Transverse colon (tissue), 4 donors: ENCODE data around the gene GLT8D2.

Source experiments
- POLR2AphosphoS5 ChIP-seq, 3 donors: sonication (generic); formaldehyde crosslinking; IDR thresholded peaks; one replicate each; pipeline ENCODE4 v1.6.1; 2016; ENCODE audit warnings: antibody characterized with exemption in 3 of 3
- TF ChIP-seq, protein P1 (sequence below), 5 experiments: fragments of 200-600 bp in 3 of 5; fragments of 450-650 bp in 2 of 5; sonication (generic) in 3 of 5; IDR thresholded peaks; 1 replicate in 2 of 5; 2 replicates in 3 of 5; pipeline ENCODE4 v1.5.1; 2016 to 2017; ENCODE audit warnings: antibody characterized with exemption in 5 of 5, inconsistent platforms in 3 of 5, mild to moderate bottlenecking in 2 of 5, moderate library complexity in 1 of 5

DNA sequence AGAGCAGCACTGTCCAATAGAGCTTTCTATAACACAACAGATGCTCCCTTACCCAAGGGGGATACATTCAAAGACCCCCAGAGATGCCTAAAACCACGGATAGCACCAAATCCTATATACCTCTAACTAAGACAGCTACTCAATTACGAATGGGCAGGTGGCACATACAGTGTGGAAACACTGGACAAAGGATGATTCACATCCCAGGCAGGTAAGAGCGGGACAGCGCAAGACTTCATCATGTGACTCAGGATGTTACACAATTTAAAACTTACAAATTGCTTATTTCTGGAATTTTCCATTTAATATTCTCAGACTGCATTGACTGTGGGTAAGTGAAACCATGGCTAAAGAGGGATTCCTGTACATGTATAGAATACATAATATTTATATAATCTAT, 8.8 kb upstream of the GLT8D2 start:
- TF ChIP-seq, protein P1, sequence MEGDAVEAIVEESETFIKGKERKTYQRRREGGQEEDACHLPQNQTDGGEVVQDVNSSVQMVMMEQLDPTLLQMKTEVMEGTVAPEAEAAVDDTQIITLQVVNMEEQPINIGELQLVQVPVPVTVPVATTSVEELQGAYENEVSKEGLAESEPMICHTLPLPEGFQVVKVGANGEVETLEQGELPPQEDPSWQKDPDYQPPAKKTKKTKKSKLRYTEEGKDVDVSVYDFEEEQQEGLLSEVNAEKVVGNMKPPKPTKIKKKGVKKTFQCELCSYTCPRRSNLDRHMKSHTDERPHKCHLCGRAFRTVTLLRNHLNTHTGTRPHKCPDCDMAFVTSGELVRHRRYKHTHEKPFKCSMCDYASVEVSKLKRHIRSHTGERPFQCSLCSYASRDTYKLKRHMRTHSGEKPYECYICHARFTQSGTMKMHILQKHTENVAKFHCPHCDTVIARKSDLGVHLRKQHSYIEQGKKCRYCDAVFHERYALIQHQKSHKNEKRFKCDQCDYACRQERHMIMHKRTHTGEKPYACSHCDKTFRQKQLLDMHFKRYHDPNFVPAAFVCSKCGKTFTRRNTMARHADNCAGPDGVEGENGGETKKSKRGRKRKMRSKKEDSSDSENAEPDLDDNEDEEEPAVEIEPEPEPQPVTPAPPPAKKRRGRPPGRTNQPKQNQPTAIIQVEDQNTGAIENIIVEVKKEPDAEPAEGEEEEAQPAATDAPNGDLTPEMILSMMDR (IDR thresholded peaks at IDR 0.05): no peak
- TF ChIP-seq POLR2AphosphoS5 (IDR thresholded peaks at IDR 0.05): no peak
